Esophagus muscularis mucosa (tissue), 4 donors: Measurements from ENCODE around the gene ZFP36L1. TPM values are rescaled to one million over a fixed set of nuclear protein-coding genes. Genes with fewer than 3 reads are reported as not detected.
A peak's percentile ranks its signal among the peaks of the same experiment; 100 is the strongest.
"Not testable (repeated sequence)": the region's sequence is repeated elsewhere in the genome, so short reads cannot be mapped to it uniquely, and the experiment has no call there.

ENCODE experiments used
- DNase-seq: peaks from one replicate; pipeline ENCODE4 v3.0.0-alpha.2; 2017; ENCODE audit errors: extremely low spot score
- H3K27ac ChIP-seq, 4 donors: fragments of 200-600 bp; sonication (generic); replicated peaks in 1 of 4; 1 replicate in 3 of 4; 2 replicates in 1 of 4; pipeline ENCODE4 v1.5.1; 2016 to 2019; ENCODE audit warnings: mild to moderate bottlenecking in 1 of 4
- H3K27me3 ChIP-seq, 4 donors: fragments of 200-600 bp; sonication (generic); one replicate each; pipeline versions ENCODE4 v1.5.1 to v1.6.0; 2016 to 2019
- H3K36me3 ChIP-seq, 4 donors: fragments of 200-600 bp; sonication (generic); one replicate each; pipeline ENCODE4 v1.5.1; 2016 to 2019
- H3K4me1 ChIP-seq, 4 donors: fragments of 200-600 bp; sonication (generic); one replicate each; pipeline ENCODE4 v1.5.1; 2016 to 2019
- H3K4me3 ChIP-seq, 4 donors: fragments of 200-600 bp; sonication (generic); 1 replicate in 2 of 4; 2 replicates in 2 of 4; pipeline ENCODE4 v1.5.1; 2016 to 2019; ENCODE audit warnings: mild to moderate bottlenecking in 4 of 4, moderate library complexity in 1 of 4
- H3K9me3 ChIP-seq, 4 donors: fragments of 200-600 bp; sonication (generic); 1 replicate in 3 of 4; 2 replicates in 1 of 4; pipeline ENCODE4 v1.5.1; 2016 to 2019
- CTCF ChIP-seq, 3 experiments: fragments of 200-600 bp in 2 of 3; fragments of 450-650 bp in 1 of 3; sonication (generic) in 2 of 3; IDR thresholded peaks; one replicate each; pipeline ENCODE4 v1.5.1; 2017 to 2019; ENCODE audit warnings: antibody characterized with exemption in 3 of 3, mild to moderate bottlenecking in 2 of 3, moderate library complexity in 1 of 3
- EP300 ChIP-seq: sonication (generic); formaldehyde crosslinking; IDR thresholded peaks from one replicate; pipeline ENCODE4 v1.6.1; 2017; ENCODE audit warnings: antibody characterized with exemption
- POLR2A ChIP-seq: fragments of 450-650 bp; IDR thresholded peaks from one replicate; pipeline ENCODE4 v1.6.1; 2017; ENCODE audit warnings: antibody characterized with exemption, moderate library complexity, mild to moderate bottlenecking, low read depth
- POLR2AphosphoS5 ChIP-seq, 2 donors: sonication (generic); formaldehyde crosslinking; IDR thresholded peaks; one replicate each; pipeline ENCODE4 v1.6.1; 2017; ENCODE audit warnings: antibody characterized with exemption in 2 of 2
- WGBS: methylation state at CpG from one replicate; pipeline ENCODE4 v1.1.5; 2018; 5-methylcytosine and 5-hydroxymethylcytosine counted together
- intact Hi-C: fragments of 100-400 bp; cut with DNase I; formaldehyde crosslinking; loops from one replicate; pipeline ENCODE4 v1.15.1; 2023
- total RNA-seq, 4 donors: library from RNA; depleted of rRNA; stranded (reverse); fragments of >200 nt; gene quantifications; one replicate each; pipeline versions ENCODE4 v1.1.0 to v1.2.1, GENCODE V29; 2016

Gene ZFP36L1
- total RNA-seq, 4 donors from 2014 or later: 191 to 704 (median 444) TPM

DNA sequence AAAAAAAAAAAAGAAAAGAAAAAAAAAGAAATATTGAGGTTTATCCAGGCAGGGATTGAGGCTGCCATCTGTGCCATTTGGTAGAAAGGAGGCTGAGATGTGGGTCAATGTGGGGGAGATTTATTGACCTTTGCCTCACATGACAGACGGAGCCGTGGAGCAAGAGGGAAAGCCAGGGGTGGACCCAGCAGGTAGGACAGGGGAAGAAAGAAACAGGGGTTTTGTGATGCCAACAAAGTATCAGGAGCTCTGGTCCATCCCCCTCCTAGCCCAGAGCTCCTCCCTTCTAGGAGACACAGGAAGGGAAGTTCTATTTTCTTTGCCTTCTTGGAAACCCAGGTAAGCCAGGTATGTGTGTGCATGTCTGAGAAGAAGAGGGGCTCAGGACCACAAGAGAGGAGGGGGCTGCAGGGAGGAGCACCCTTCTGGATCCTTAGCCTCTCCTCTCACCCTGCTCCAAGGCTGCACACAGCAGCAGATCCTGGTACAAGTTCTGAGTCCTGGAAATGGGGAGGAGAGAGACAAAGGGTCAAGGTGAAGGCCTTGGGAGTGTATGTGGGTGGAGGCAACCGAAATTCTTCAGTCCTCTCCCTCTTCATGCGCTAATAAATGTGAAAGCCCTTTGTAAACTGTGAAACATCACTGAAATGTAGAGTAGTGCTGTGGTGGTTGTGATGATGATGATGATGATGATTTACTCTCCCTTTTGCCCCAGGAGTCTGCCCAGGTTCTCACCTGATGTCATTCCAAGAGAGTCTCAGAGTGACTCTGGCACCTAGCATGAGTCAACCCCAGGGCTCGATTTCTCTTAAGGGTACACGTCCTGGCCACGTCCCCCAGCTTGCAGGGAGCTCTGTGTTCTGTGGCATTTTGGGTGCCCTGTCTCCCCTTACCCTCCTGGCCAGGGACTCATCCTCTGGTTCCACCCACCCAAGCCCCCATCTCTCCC is 26.3 kb downstream of the ZFP36L1 start:
- Histone ChIP-seq H3K27ac (no peak overlapping the region), H3K36me3 (no peaks in the 10 kb centered on the region), H3K27me3 (no peaks in the 10 kb centered on the region), H3K9me3 (no peaks in the 10 kb centered on the region), H3K4me3 (no peak overlapping the region), H3K4me1 (peaks cover 20 to 32% (median 23%) of the 10 kb centered on the region in 4 donors)
- intact Hi-C loops: no loop called here
- TF ChIP-seq EP300: no peak
- WGBS: 80% methylated on average over 7 of the region's 7 CpGs
- no peak for DNase-seq

DNA sequence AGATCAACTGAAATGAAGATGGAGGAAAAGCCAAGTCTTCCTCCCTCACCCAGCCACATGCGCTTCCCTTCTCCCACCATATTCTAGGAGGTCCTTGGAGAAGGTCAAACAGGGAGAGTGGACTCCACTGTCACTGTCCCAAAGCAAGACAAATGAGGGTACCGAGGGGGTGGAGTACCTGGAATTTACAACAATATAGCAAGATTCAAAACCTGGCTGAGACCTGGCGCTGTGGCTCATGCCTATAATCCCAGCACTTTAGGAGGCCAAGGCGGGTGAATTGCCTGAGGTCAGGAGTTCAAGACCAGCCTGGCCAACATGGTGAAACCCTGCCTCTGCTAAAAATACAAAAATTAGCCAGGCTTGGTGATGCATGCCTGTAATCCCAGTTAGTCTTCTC is 29.0 kb downstream of the ZFP36L1 start:
- H3K9me3 ChIP-seq, DNase-seq, intact Hi-C loops, H3K36me3 ChIP-seq, H3K27me3 ChIP-seq, H3K4me3 ChIP-seq: not testable (repeated sequence)
- WGBS: 87% methylated on average over 4 of the region's 4 CpGs
- peaks cover 13 to 27% (median 20%) of the 10 kb centered on the region in 4 donors for H3K4me1 ChIP-seq
- peak overlapping the region in 3 of 4 donors; percentile 48 to 69 (median 63) for H3K27ac ChIP-seq

GRCh38 chr14:68762953-68763764 is 29.7 kb downstream of the ZFP36L1 start:
- intact Hi-C loops: no loop called here
- Histone ChIP-seq H3K9me3 (no peaks in the 10 kb centered on the region), H3K27me3 (no peaks in the 10 kb centered on the region), H3K27ac (peak overlapping the region; percentile 48 to 69 (median 58)), H3K36me3 (no peaks in the 10 kb centered on the region), H3K4me1 (peaks cover 18 to 32% (median 21%) of the 10 kb centered on the region in 4 donors), H3K4me3 (no peak overlapping the region)
- WGBS: 40% methylated on average over 11 of the region's 11 CpGs
- no peak for DNase-seq
- no peak for TF ChIP-seq CTCF (IDR thresholded peaks at IDR 0.05)
- no peak for TF ChIP-seq POLR2AphosphoS5 (IDR thresholded peaks at IDR 0.05)
- no peak for TF ChIP-seq EP300
- no peak for TF ChIP-seq POLR2A

- Histone ChIP-seq H3K36me3 (no peaks in the 10 kb centered on the region), H3K27ac (no peak overlapping the region), H3K27me3 (no peaks in the 10 kb centered on the region), H3K4me3 (no peak overlapping the region), H3K4me1 (peaks cover 26 to 44% (median 32%) of the 10 kb centered on the region in 4 donors), H3K9me3 (no peaks in the 10 kb centered on the region)
- DNase-seq: no peak
- TF ChIP-seq POLR2AphosphoS5 (IDR thresholded peaks at IDR 0.05) (no peak), EP300 (no peak), POLR2A (no peak), CTCF (IDR thresholded peaks at IDR 0.05) (no peak)
- WGBS: no CpG with 5 or more reads among the region's 1 CpG
- intact Hi-C loops: no loop called here
These were observed 31.5 kb downstream of the ZFP36L1 start for GRCh38 chr14:68761391-68761790.

DNA sequence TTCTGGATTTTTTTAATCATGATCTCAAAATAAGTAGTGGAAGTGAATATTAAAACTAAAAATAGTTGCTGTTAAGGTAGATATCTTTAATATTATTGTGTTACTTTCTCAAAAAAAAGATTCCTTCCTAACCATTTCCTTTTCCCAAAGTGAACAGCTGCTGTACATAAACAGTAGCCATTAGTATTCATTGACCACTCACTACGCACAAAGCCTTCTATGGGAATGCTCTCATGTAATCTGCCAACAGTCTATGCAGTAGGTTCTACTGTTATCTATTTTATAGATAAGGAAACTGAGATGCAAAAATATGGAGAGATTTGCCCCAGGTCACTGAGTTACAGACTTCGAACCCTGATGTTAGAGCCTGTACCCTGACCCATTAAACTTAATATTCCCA is 32.1 kb downstream of the ZFP36L1 start:
- no peak for DNase-seq
- H3K27ac ChIP-seq: no peak overlapping the region
- peaks cover 26 to 50% (median 39%) of the 10 kb centered on the region in 4 donors for H3K4me1 ChIP-seq
- H3K27me3 ChIP-seq: no peaks in the 10 kb centered on the region
- TF ChIP-seq POLR2A (no peak), EP300 (no peak)
- intact Hi-C loops: no loop called here
- H3K36me3 ChIP-seq: no peaks in the 10 kb centered on the region
- H3K9me3 ChIP-seq: no peaks in the 10 kb centered on the region
- 97% methylated on average over 2 of the region's 2 CpGs for WGBS
- H3K4me3 ChIP-seq: no peak overlapping the region

- 100% methylated on average over 5 of the region's 5 CpGs for WGBS
- TF ChIP-seq POLR2AphosphoS5 (IDR thresholded peaks at IDR 0.05): no peak
- no peak for TF ChIP-seq EP300
- no peak for TF ChIP-seq POLR2A
- TF ChIP-seq CTCF (IDR thresholded peaks at IDR 0.05): no peak
- no peak for DNase-seq
- no peaks in the 10 kb centered on the region for H3K9me3 ChIP-seq
- H3K27ac ChIP-seq: no peak overlapping the region
- H3K27me3 ChIP-seq: no peaks in the 10 kb centered on the region
- intact Hi-C loops: no loop called here
- H3K36me3 ChIP-seq: no peaks in the 10 kb centered on the region
- H3K4me3 ChIP-seq: no peak overlapping the region
- peaks cover 26 to 51% (median 41%) of the 10 kb centered on the region in 4 donors for H3K4me1 ChIP-seq
These were observed 32.9 kb downstream of the ZFP36L1 start for GRCh38 chr14:68759937-68760336.
